SU-DHL-6 (cell line): ENCODE measurements around the gene MIDN.

Source experiments
- EZH2phosphoT487 ChIP-seq: fragments of 200-600 bp; sonication (generic), shearing (Covaris generic); conservative IDR thresholded peaks from 2 replicates; pipeline ENCODE4 v1.6.1; 2018; ENCODE audit warnings: mild to moderate bottlenecking, antibody characterized with exemption, low read length, moderate library complexity, mixed read lengths
- TF ChIP-seq, protein P1 (sequence below): fragments of 200-600 bp; sonication (generic); IDR thresholded peaks from one replicate; pipeline ENCODE4 v1.5.1; 2017; ENCODE audit warnings: antibody characterized with exemption, mild to moderate bottlenecking, low read length, moderate library complexity; ENCODE audit not compliant: insufficient read depth, poor library complexity, severe bottlenecking

DNA sequence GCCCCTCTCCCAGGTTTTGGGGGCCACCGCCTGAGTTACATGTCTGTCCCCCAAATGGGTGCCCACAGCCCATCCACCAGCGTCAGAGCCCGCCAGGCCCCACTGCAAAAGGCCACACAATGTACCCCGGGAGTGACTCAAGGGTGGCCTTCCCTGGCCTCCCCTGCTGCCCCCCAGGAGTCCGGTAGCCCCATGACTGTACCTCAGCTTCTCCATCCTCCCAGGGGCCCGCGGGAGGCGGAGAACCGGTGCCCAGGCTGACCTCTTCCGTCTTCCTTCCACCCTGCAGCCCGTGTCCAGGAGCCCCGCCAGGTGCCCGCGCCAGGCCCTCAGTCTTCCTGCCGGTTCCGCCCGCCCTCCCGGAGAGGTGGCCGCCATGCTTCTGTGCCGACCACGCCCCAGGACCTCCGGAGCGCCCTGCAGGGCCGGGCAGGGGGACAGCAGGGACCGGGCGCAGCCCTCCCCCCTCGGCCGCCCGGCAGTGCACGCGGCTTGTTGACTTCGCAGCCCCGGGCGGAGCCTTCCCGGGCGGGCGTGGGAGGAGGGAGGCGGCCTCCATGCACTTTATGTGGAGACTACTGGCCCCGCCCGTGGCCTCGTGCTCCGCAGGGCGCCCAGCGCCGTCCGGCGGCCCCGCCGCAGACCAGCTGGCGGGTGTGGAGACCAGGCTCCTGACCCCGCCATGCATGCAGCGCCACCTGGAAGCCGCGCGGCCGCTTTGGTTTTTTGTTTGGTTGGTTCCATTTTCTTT is 20.9 kb upstream of the MIDN start:
- TF ChIP-seq, protein P1, sequence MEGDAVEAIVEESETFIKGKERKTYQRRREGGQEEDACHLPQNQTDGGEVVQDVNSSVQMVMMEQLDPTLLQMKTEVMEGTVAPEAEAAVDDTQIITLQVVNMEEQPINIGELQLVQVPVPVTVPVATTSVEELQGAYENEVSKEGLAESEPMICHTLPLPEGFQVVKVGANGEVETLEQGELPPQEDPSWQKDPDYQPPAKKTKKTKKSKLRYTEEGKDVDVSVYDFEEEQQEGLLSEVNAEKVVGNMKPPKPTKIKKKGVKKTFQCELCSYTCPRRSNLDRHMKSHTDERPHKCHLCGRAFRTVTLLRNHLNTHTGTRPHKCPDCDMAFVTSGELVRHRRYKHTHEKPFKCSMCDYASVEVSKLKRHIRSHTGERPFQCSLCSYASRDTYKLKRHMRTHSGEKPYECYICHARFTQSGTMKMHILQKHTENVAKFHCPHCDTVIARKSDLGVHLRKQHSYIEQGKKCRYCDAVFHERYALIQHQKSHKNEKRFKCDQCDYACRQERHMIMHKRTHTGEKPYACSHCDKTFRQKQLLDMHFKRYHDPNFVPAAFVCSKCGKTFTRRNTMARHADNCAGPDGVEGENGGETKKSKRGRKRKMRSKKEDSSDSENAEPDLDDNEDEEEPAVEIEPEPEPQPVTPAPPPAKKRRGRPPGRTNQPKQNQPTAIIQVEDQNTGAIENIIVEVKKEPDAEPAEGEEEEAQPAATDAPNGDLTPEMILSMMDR, result no peak
- no peak for TF ChIP-seq EZH2phosphoT487
